DMS153 (cell line): ENCODE data around the gene MAGEA12.
"Not testable (repeated sequence)": the region's sequence is repeated elsewhere in the genome, so short reads cannot be mapped to it uniquely, and the experiment has no call there.

Source experiments
- DNase-seq: peaks from one replicate; lab custom pipeline; 2025; lab: John Stamatoyannopoulos, UW

The MAGEA12 gene

DNA sequence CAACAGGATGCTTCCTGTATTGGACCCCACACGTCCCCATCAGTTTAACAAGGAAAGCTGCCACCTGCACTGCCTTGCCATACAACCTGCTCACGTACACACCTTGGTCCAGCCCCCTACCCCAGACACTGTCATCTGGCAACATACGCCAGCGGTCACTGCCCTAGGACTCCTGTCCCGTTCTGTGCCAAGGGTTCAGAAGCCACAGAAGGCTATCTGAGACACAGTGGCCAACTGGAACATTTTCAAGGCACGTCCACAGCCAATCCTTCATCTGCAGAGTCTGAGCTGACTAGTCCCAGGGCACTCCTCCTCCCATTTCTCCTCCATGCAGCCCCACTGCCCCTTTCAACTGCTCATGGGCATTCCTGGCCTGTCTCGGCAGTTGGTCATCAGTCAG, 28.0 kb downstream of the MAGEA12 start:
- DNase-seq = not testable (repeated sequence)

DNA sequence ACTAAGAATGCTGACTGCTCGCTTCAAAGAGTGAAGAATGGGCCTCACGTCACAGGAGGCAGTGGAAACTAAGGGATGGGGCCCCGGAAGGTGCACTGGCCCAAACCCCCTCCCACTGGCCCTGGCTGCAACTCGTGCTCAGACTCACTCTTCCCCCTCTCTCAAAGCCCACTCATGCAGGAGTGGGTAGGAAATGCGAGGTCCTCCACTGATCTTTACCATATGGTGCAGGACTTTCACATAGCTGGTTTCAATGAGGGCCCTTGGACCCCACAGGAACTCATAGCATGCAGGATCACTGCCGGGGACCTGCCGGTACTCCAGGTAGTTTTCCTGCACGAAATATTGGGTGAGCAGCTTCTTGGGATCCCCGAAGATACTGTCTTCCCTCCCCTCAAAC, 33.0 kb downstream of the MAGEA12 start:
- not testable (repeated sequence) for DNase-seq

DNA sequence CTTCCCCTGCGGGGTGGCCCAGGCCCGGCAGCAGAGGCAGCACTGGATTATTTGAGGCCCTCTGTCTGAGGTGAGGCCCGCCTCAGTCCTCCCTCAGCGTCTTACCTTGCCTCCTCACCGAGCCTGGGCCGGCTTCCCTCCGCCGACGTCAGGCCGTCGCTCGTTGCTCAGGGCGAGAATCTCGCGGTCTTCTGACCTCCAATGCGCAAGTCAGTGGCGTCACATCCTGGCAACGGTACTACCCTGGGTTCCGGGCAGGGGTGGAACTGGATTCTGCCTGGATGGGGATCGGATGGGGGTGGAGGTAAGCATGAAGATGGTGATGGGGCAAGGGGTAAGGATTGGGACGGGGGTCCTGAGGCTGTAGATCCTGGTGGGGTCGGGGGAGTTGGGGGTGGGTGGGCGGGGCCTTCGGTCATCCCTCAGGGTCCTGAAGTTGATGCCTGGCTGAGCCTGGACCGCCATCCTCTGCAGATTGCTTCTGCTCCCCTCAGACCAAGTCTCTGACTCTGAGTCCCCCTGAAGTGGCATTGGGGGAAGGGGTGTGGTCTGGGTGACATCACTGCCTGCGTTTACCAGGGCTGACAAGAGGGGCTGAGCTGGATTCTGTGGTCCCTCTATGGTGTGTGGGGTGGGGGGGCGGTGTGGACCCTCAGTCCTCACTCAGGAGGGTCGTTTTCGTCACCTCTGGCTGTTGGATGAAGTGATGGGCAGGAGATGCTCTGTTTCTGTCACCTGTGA, 36.2 kb downstream of the MAGEA12 start, which contains the start of gene MAGEA6:
MAGEA6 (minus strand) TSS at position 141 of the 741 bp plus-strand sequence. CDS start 2,039 bp downstream, outside the sequence.
- DNase-seq = not testable (repeated sequence)

DNA sequence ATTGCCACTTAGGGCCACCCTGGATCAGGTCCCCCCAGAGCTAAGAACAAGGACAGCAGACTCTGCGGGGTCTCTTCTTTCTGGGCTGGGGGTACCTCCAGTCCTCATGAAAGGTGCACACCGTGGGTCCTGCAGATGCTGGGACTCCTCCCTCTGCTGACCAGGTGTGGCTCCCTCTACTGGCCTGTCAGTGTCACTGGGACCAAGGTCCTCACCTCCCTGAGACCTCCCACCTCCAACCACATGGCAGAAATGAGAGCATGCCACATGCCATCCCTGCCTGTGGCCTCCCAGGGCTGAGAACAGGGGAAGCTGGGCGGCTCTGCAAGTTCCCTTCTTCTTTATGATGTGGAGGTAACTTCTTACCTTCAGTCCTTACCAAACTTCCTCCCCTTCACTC, 53.5 kb downstream of the MAGEA12 start:
- DNase-seq = not testable (repeated sequence)
